ENCODE results near the gene CALHM5.
A peak's percentile ranks its signal among the peaks of the same experiment; 100 is the strongest.

CALHM5 gene

GRCh38 chr6:116556814-116557415, 45.5 kb downstream of the CALHM5 start:
- TF ChIP-seq CTCF (IDR thresholded peaks at IDR 0.05), result no peak

- TF ChIP-seq CTCF (IDR thresholded peaks at IDR 0.05), result no peak
Measured at GRCh38 chr6:116557893-116558292, 46.5 kb downstream of the CALHM5 start.

- no peak for TF ChIP-seq CTCF (IDR thresholded peaks at IDR 0.05)
Measured at GRCh38 chr6:116560130-116560529, 48.7 kb downstream of the CALHM5 start.

- TF ChIP-seq CTCF (IDR thresholded peaks at IDR 0.05), result peak; percentile 95
Measured at GRCh38 chr6:116561377-116562018, 50.1 kb downstream of the CALHM5 start.

- TF ChIP-seq CTCF (IDR thresholded peaks at IDR 0.05), result no peak
Measured at GRCh38 chr6:116562019-116562403, 50.6 kb downstream of the CALHM5 start.

GRCh38 chr6:116562614-116563013, 51.2 kb downstream of the CALHM5 start:
- TF ChIP-seq CTCF (IDR thresholded peaks at IDR 0.05), result no peak

- TF ChIP-seq CTCF (IDR thresholded peaks at IDR 0.05), result no peak
Measured at GRCh38 chr6:116563830-116564229, 52.4 kb downstream of the CALHM5 start.
